Suprapubic skin (tissue), 4 donors: ENCODE measurements around the gene GABRR3. TPM values are rescaled to one million over a fixed set of nuclear protein-coding genes. Genes with fewer than 3 reads are reported as not detected.

Experiments
- DNase-seq, 2 donors: peaks; one replicate each; pipeline ENCODE4 v3.0.0-alpha.2; 2019; ENCODE audit warnings: low spot score in 2 of 2
- H3K27ac ChIP-seq: fragments of 200-600 bp; sonication (generic); one replicate; pipeline ENCODE4 v1.5.1; 2019
- H3K27me3 ChIP-seq: fragments of 200-600 bp; sonication (generic); one replicate; pipeline ENCODE4 v1.5.1; 2019
- H3K36me3 ChIP-seq: fragments of 200-600 bp; sonication (generic); one replicate; pipeline ENCODE4 v1.5.1; 2019
- H3K4me1 ChIP-seq: fragments of 200-600 bp; sonication (generic); one replicate; pipeline ENCODE4 v1.5.1; 2019
- H3K4me3 ChIP-seq: fragments of 200-600 bp; sonication (generic); one replicate; pipeline ENCODE4 v1.5.1; 2019; ENCODE audit warnings: mild to moderate bottlenecking
- H3K9me3 ChIP-seq: fragments of 200-600 bp; sonication (generic); one replicate; pipeline ENCODE4 v1.5.1; 2019
- EP300 ChIP-seq: sonication (generic); formaldehyde crosslinking; IDR thresholded peaks from one replicate; pipeline ENCODE4 v1.6.1; 2017; ENCODE audit warnings: antibody characterized with exemption
- POLR2A ChIP-seq, 2 donors: fragments of 450-650 bp; IDR thresholded peaks; one replicate each; pipeline ENCODE4 v1.6.1; 2017; ENCODE audit warnings: antibody characterized with exemption in 2 of 2, mild to moderate bottlenecking in 2 of 2, moderate library complexity in 2 of 2
- POLR2AphosphoS5 ChIP-seq, 3 donors: sonication (generic); formaldehyde crosslinking; IDR thresholded peaks; one replicate each; pipeline ENCODE4 v1.6.1; 2017; ENCODE audit warnings: antibody characterized with exemption in 3 of 3
- WGBS: methylation state at CpG from one replicate; pipeline ENCODE4 v1.1.5; 2018; 5-methylcytosine and 5-hydroxymethylcytosine counted together
- total RNA-seq, 4 donors: library from RNA; depleted of rRNA; stranded (reverse); fragments of >200 nt; gene quantifications; one replicate each; pipeline ENCODE4 v1.1.0, GENCODE V29; 2016
- TF ChIP-seq, protein P1 (sequence below), 2 donors: fragments of 200-600 bp in 1 of 2; fragments of 450-650 bp in 1 of 2; sonication (generic) in 1 of 2; IDR thresholded peaks; one replicate each; pipeline ENCODE4 v1.5.1; 2016 to 2019; ENCODE audit warnings: antibody characterized with exemption in 2 of 2, mild to moderate bottlenecking in 1 of 2, moderate library complexity in 1 of 2

Gene GABRR3
- total RNA-seq, 4 donors from 2014 or later = not detected

DNA sequence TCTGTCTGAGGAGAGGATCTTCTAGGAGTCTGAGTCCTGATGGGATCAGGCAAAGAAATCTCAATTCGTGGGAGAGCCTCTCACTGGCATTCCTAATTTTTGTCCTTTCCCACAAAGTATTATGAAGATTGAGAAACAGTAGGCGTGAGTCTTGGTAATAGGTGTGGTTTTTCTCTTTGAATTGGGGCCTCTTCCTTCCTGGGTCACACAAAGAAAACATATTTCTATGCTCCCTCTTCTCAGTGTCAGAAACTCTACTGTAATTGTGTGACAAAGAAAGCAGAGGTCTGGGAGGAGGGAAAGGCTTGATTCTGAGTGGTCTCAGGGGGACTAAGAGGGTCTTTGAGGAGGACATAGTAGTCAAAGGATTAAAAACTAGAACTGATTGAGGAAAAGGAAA is 6.0 kb downstream of the GABRR3 start:
- Histone ChIP-seq H3K27me3 (no peaks in the 10 kb centered on the region), H3K36me3 (no peaks in the 10 kb centered on the region), H3K9me3 (no peaks in the 10 kb centered on the region), H3K27ac (no peak overlapping the region), H3K4me1 (no peaks in the 10 kb centered on the region), H3K4me3 (no peak overlapping the region)
- DNase-seq = no peak
- WGBS = 60% methylated on average over 2 of the region's 2 CpGs
- no peak for TF ChIP-seq POLR2AphosphoS5 (IDR thresholded peaks at IDR 0.05)
- no peak for TF ChIP-seq EP300
- TF ChIP-seq POLR2A (IDR thresholded peaks at IDR 0.05) = no peak
- TF ChIP-seq, protein P1, sequence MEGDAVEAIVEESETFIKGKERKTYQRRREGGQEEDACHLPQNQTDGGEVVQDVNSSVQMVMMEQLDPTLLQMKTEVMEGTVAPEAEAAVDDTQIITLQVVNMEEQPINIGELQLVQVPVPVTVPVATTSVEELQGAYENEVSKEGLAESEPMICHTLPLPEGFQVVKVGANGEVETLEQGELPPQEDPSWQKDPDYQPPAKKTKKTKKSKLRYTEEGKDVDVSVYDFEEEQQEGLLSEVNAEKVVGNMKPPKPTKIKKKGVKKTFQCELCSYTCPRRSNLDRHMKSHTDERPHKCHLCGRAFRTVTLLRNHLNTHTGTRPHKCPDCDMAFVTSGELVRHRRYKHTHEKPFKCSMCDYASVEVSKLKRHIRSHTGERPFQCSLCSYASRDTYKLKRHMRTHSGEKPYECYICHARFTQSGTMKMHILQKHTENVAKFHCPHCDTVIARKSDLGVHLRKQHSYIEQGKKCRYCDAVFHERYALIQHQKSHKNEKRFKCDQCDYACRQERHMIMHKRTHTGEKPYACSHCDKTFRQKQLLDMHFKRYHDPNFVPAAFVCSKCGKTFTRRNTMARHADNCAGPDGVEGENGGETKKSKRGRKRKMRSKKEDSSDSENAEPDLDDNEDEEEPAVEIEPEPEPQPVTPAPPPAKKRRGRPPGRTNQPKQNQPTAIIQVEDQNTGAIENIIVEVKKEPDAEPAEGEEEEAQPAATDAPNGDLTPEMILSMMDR (IDR thresholded peaks at IDR 0.05) = no peak

DNA sequence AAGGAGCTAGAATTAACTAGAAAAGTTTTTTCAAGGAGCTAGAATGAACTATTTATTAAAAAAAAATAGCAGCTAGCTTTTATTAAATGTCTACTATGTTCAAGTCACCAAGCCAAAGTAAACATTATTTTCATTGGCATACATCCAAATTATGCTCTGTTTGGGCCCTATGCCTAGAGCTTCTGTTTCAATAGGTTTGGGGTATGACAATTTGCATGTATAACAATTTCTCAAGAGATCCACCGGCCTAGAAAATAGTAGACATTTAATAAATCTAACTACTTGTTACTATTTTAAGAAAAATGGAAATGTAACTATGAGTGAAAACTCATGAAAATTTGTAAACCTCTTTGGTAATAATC is 8.0 kb downstream of the GABRR3 start:
- peaks cover 8% of the 10 kb centered on the region for H3K4me1 ChIP-seq
- WGBS = 29% methylated on average over 1 of the region's 1 CpG
- H3K9me3 ChIP-seq = no peaks in the 10 kb centered on the region
- H3K27me3 ChIP-seq = peaks cover 4% of the 10 kb centered on the region
- TF ChIP-seq, protein P1 (IDR thresholded peaks at IDR 0.05) = no peak
- no peak for TF ChIP-seq POLR2A (IDR thresholded peaks at IDR 0.05)
- TF ChIP-seq POLR2AphosphoS5 (IDR thresholded peaks at IDR 0.05) = no peak
- no peak for TF ChIP-seq EP300
- no peak overlapping the region for H3K27ac ChIP-seq
- no peaks in the 10 kb centered on the region for H3K36me3 ChIP-seq
- no peak for DNase-seq
- H3K4me3 ChIP-seq = no peak overlapping the region

DNA sequence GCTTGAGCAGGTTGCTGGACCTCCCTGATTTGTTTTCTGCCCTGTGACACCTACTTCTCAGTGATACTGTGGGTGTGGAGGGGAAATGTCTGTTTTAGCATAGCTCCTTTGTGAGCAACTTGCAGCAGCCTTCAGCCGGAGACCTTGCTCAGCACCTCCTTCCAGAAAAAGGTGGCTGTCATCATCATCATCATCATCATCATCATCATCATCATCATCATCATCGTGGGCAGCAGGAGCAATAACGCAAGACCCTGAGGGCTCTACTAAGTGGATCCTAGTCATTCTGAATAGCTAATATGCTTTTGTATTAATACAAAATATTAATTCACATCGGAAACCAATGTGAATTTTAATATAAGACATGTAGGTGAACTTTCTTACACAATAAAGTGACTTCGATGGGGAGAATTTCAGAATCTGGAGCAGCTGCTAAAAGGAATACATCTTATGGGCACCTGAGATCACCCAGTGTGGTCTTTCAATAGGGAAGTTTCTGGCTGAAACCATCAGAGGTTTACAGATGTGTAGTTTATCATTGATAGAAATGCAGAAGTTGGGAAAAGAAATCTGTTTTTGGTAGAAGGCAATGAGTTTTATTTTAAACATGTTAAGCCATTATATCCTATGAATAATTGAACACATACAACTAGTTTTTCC is 8.6 kb downstream of the GABRR3 start:
- Histone ChIP-seq H3K4me1 (peaks cover 13% of the 10 kb centered on the region), H3K27me3 (peaks cover 4% of the 10 kb centered on the region), H3K36me3 (no peaks in the 10 kb centered on the region), H3K27ac (no peak overlapping the region), H3K9me3 (no peaks in the 10 kb centered on the region), H3K4me3 (no peak overlapping the region)
- 85% methylated on average over 5 of the region's 5 CpGs for WGBS
- TF ChIP-seq EP300 (no peak), POLR2AphosphoS5 (IDR thresholded peaks at IDR 0.05) (no peak), POLR2A (IDR thresholded peaks at IDR 0.05) (no peak)
- TF ChIP-seq, protein P1 (IDR thresholded peaks at IDR 0.05) = no peak
- no peak for DNase-seq

DNA sequence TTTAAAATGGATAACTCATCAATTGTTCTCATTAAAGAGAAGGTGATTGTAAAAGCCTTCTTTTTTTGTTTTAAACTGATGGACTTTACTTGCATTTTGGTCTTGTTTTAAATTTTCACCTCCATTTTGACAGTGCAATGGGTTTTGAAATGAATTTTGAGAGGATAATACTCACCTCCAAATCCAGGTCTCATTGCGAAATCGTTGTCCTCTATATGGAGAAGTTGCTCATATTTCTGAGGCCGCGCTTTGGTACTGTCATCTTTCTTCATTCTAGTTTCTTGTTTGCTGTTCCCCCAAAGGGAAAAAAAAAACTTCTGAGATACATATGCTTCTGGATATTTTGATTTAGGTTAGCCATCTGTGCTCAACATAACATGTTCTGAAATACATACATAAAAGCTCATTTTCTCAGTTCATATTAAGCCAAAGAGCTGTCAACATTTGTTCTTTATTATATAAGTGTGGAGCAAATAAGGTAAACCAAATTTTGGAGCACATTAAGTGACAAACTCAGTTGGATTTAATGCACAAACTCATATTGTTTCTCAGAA is 9.6 kb downstream of the GABRR3 start:
- Histone ChIP-seq H3K4me1 (peaks cover 15% of the 10 kb centered on the region), H3K27ac (no peak overlapping the region), H3K36me3 (no peaks in the 10 kb centered on the region), H3K9me3 (no peaks in the 10 kb centered on the region), H3K27me3 (peaks cover 4% of the 10 kb centered on the region), H3K4me3 (no peak overlapping the region)
- no peak for DNase-seq
- TF ChIP-seq EP300 (no peak), POLR2A (IDR thresholded peaks at IDR 0.05) (no peak), POLR2AphosphoS5 (IDR thresholded peaks at IDR 0.05) (no peak)
- TF ChIP-seq, protein P1 (IDR thresholded peaks at IDR 0.05) = no peak
- 90% methylated on average over 4 of the region's 4 CpGs for WGBS

DNA sequence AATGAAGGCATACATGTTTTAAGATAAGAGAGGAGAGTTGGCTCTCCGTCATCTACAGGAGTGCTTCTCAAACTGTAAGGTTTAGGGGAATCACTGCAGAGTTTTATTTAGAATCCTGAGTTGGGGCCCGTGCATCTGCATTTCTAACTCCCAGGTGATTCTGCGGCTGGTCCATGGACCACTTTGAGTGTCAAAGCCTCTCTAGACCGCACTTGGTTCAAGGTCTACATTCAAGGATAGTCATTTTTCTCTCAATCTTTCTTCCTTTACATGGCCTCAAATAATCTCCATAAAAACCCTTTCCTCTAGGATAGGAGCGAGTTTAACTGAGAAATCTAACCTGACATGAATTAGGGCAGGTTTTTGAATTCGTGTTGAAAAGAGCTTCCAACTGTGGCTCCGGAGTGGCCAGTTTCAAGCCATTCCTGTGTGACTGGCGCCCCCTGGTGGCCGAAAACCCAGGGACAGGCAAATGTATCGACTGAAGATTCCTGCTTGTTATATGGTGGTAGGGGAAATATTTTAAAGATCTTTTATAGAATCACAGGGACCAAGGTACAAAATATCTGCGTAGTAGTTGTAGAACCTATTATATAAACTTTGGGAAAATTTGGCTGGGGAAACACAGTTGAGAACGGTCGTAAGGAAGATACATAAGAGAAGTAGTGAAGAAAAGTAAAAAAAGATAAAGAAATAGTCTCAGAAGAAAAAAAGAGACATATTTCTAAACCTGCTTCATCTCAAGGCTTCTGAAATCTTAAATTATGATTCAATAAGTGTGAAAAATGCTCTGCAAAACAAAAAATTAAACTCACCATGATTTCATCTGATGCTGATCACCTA is 11.9 kb downstream of the GABRR3 start:
- no peak overlapping the region for H3K4me3 ChIP-seq
- peaks cover 4% of the 10 kb centered on the region for H3K27me3 ChIP-seq
- 30% methylated on average over 13 of the region's 13 CpGs for WGBS
- DNase-seq = peak; percentile 94 to 95
- no peaks in the 10 kb centered on the region for H3K9me3 ChIP-seq
- no peaks in the 10 kb centered on the region for H3K36me3 ChIP-seq
- H3K27ac ChIP-seq = no peak overlapping the region
- peaks cover 15% of the 10 kb centered on the region for H3K4me1 ChIP-seq
- TF ChIP-seq POLR2A (IDR thresholded peaks at IDR 0.05) = no peak
- TF ChIP-seq, protein P1 (IDR thresholded peaks at IDR 0.05) = peak; percentile 75 to 96
- TF ChIP-seq EP300 = no peak
- no peak for TF ChIP-seq POLR2AphosphoS5 (IDR thresholded peaks at IDR 0.05)
